Naive thymus-derived CD4-positive, alpha-beta T cell (primary cell): Measurements from ENCODE around the gene DSPP. TPM values are rescaled to one million over a fixed set of nuclear protein-coding genes. Genes with fewer than 3 reads are reported as not detected.

ENCODE experiments used
- ATAC-seq: fragments of 150-1000 bp; cut with Tn5 transposase; 2 replicates; pipeline ENCODE4 v1.10.0; 2021; ENCODE audit warnings: mild to moderate bottlenecking, moderate library complexity
- CTCF ChIA-PET: fragments of 350-600 bp; sonication (Branson Sonifier 250); formaldehyde crosslinking; loops from one replicate; lab custom pipeline; 2021; ENCODE audit warnings: antibody characterized with exemption; lab: Charles Lee
- POLR2A ChIA-PET: fragments of 350-600 bp; sonication (Branson Sonifier 250); formaldehyde crosslinking; loops from one replicate; lab custom pipeline; 2021; ENCODE audit warnings: antibody characterized with exemption, inconsistent platforms; lab: Charles Lee
- DNase-seq, 9 donors: peaks; one replicate each; pipeline versions ENCODE4 v3.0.0 to v3.0.0-alpha.2; 2020 to 2022; ENCODE audit warnings: mixed read lengths in 1 of 9
- H3K27ac ChIP-seq: one replicate; pipeline ENCODE4 v1.7.0; 2013; ENCODE audit warnings: mild to moderate bottlenecking, low read depth, low read length, moderate library complexity
- H3K27me3 ChIP-seq, 2 donors: one replicate each; pipeline ENCODE4 v1.7.0; 2013; ENCODE audit warnings: low read length in 2 of 2, mild to moderate bottlenecking in 2 of 2, moderate library complexity in 2 of 2; ENCODE audit not compliant: control insufficient read depth in 2 of 2, insufficient read depth in 2 of 2
- H3K36me3 ChIP-seq, 3 experiments: 1 replicate in 2 of 3; 2 replicates in 1 of 3; pipeline ENCODE4 v1.7.0; 2013; ENCODE audit warnings: low read length in 3 of 3, mild to moderate bottlenecking in 3 of 3, moderate library complexity in 1 of 3; ENCODE audit not compliant: insufficient read depth in 3 of 3, control insufficient read depth in 2 of 3
- H3K4me1 ChIP-seq, 2 donors: one replicate each; pipeline ENCODE4 v1.7.0; 2013; ENCODE audit warnings: low read length in 2 of 2, mild to moderate bottlenecking in 2 of 2, moderate library complexity in 1 of 2; ENCODE audit not compliant: control insufficient read depth in 2 of 2, insufficient read depth in 2 of 2
- H3K4me3 ChIP-seq: 2 replicates; pipeline ENCODE4 v1.7.0; 2013; ENCODE audit warnings: mild to moderate bottlenecking, low read length
- H3K9me3 ChIP-seq, 3 experiments: 1 replicate in 2 of 3; 2 replicates in 1 of 3; pipeline ENCODE4 v1.7.0; 2013; ENCODE audit warnings: low read length in 3 of 3; ENCODE audit not compliant: control insufficient read depth in 2 of 3
- H3K27ac Mint-ChIP-seq, 9 donors: one replicate each; pipeline ENCODE4 v1.8.0; 2020 to 2022; ENCODE audit warnings: mixed read lengths in 9 of 9, mild to moderate bottlenecking in 8 of 9, moderate library complexity in 5 of 9, inconsistent platforms in 2 of 9
- H3K27me3 Mint-ChIP-seq, 5 donors: one replicate each; pipeline ENCODE4 v1.8.0; 2021 to 2022; ENCODE audit warnings: mixed read lengths in 5 of 5, mild to moderate bottlenecking in 1 of 5
- H3K36me3 Mint-ChIP-seq, 5 donors: one replicate each; pipeline ENCODE4 v1.8.0; 2020 to 2022; ENCODE audit warnings: mixed read lengths in 5 of 5, mild to moderate bottlenecking in 3 of 5, inconsistent platforms in 1 of 5
- H3K4me1 Mint-ChIP-seq, 7 donors: one replicate each; pipeline ENCODE4 v1.8.0; 2020 to 2022; ENCODE audit warnings: mixed read lengths in 7 of 7, mild to moderate bottlenecking in 3 of 7, inconsistent platforms in 1 of 7
- H3K4me3 Mint-ChIP-seq, 10 donors: one replicate each; pipeline ENCODE4 v1.8.0; 2020 to 2022; ENCODE audit warnings: mild to moderate bottlenecking in 10 of 10, mixed read lengths in 10 of 10, moderate library complexity in 6 of 10, inconsistent platforms in 2 of 10
- H3K9me3 Mint-ChIP-seq, 11 donors: one replicate each; pipeline ENCODE4 v1.8.0; 2020 to 2022; ENCODE audit warnings: mixed read lengths in 11 of 11, mild to moderate bottlenecking in 4 of 11, inconsistent platforms in 1 of 11, moderate library complexity in 1 of 11
- intact Hi-C, 2 donors: fragments of 100-400 bp; cut with micrococcal nuclease; formaldehyde crosslinking; loops; one replicate each; pipeline ENCODE4 v1.15.1; 2023
- polyA plus RNA-seq, 2 donors: library from polyadenylated mRNA; unstranded; fragments of 300-500 nt; fragmentation: Illumina TruSeq; gene quantifications; one replicate each; pipeline ENCODE4 v1.2.3, GENCODE V29; 2021
- total RNA-seq, 6 experiments: library from RNA in 5 of 6; stranded (reverse) in 5 of 6; gene quantifications; 1 replicate in 5 of 6; 2 replicates in 1 of 6; pipeline ENCODE4 v1.2.3 and lab custom pipeline; 2021 to 2026

Gene DSPP
- total and polyA plus RNA-seq, 7 experiments from 2014 or later, result not detected

DNA sequence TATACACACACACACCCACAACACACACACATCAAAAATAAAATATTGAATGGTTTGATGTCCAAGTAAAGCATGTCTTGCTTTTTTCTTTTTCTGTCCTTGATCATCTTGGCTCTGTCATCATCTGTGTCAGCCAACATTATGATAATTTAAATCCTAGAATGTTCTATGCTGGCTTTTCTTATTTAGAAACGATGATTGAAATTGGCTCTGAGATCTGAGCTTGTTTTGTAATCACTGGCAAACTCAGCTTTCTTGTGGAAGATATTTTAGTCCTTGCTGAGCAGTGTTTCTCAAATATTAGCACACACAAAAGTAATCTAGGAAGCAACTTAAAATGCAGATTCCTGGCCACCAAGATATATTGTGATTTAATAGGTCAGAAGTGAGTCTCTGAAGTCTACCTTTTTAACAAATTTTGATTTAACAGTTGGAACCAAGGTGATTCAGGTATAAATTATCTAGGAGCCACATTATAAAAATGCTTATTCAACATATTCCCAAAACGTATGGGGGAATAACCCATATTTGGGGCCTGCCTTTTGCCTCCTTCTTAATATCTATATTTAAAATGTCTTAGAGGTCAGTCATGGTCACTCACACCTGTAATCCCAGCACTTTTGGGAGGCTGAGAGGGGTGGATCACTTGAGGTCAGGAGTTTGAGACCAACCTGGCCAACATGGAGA is 24.0 kb upstream of the DSPP start:
- H3K4me3 Mint-ChIP-seq, result no peak overlapping the region
- H3K36me3 ChIP-seq, result no peaks in the 10 kb centered on the region
- peaks cover 0 to 3% (median 0%) of the 10 kb centered on the region in 11 donors for H3K9me3 Mint-ChIP-seq

DNA sequence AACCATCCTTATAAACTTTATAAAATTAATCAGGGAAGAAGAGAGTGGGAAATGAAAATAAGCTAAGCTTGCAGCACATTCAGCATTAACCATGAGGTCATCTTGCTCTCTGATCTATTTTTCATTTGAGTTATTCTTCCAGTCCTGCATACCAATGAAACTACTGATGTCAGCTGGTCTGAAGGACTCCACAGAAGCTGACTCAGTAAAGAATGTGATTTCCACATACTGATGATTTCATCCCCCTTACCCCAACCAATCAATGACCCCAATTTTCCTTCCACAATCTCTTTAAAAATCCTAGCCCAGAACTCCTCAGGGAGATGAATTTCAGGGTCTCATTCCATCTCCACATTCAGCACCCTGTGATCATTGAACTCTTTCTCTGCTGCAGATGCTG is 18.8 kb upstream of the DSPP start:
- Mint-ChIP-seq H3K27me3 (peaks cover 0 to 17% (median 0%) of the 10 kb centered on the region in 5 donors), H3K9me3 (peaks cover 0 to 7% (median 0%) of the 10 kb centered on the region in 11 donors), H3K4me3 (no peak overlapping the region), H3K4me1 (no peaks in the 10 kb centered on the region), H3K36me3 (no peaks in the 10 kb centered on the region), H3K27ac (no peak overlapping the region)
- ChIA-PET POLR2A (no interaction called here), CTCF (no interaction called here)
- intact Hi-C loops, result no loop called here
- no peak for DNase-seq
- H3K9me3 ChIP-seq, result no peaks in the 10 kb centered on the region
- no peaks in the 10 kb centered on the region for H3K36me3 ChIP-seq
- H3K4me1 ChIP-seq, result no peaks in the 10 kb centered on the region
- H3K27ac ChIP-seq, result no peak overlapping the region
- H3K27me3 ChIP-seq, result no peaks in the 10 kb centered on the region
- no peak overlapping the region for H3K4me3 ChIP-seq
- ATAC-seq, result no peak

More for the DNA sequence above, 24.0 kb upstream of the DSPP start:
- Mint-ChIP-seq H3K4me1 (no peaks in the 10 kb centered on the region), H3K27me3 (peaks cover 0 to 21% (median 6%) of the 10 kb centered on the region in 5 donors), H3K27ac (no peak overlapping the region), H3K36me3 (no peaks in the 10 kb centered on the region)
- Histone ChIP-seq H3K27me3 (no peaks in the 10 kb centered on the region), H3K27ac (no peak overlapping the region), H3K4me3 (no peak overlapping the region), H3K4me1 (no peaks in the 10 kb centered on the region), H3K9me3 (no peaks in the 10 kb centered on the region)
- DNase-seq, result no peak
- ChIA-PET CTCF (no interaction called here), POLR2A (no interaction called here)
- no peak for ATAC-seq
- intact Hi-C loops, result no loop called here

DNA sequence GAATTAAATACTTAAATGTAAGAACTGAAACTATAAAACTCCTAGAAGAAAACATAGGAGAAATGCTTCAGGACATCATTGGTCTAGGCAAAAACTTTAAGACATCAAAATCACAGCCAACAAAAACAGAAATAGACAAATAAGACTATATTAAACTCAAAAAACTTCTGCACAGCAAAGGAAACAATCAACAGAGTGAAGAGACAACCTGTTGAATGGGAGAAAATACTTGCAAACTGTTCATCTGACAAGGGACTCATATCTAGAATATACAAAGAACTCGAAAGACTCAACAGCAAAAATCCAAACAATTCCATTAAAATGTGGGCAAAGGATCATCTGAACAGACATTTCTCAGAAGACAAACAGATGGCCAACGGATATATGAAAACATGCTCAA is 16.2 kb upstream of the DSPP start:
- intact Hi-C loops, result no loop called here
- Mint-ChIP-seq H3K9me3 (peaks cover 0 to 7% (median 0%) of the 10 kb centered on the region in 11 donors), H3K4me3 (no peak overlapping the region), H3K27me3 (peaks cover 0 to 17% (median 4%) of the 10 kb centered on the region in 5 donors), H3K27ac (no peak overlapping the region), H3K4me1 (no peaks in the 10 kb centered on the region), H3K36me3 (no peaks in the 10 kb centered on the region)
- no peaks in the 10 kb centered on the region for H3K36me3 ChIP-seq
- DNase-seq, result no peak
- H3K4me1 ChIP-seq, result no peaks in the 10 kb centered on the region
- no peak overlapping the region for H3K4me3 ChIP-seq
- ATAC-seq, result no peak
- H3K9me3 ChIP-seq, result no peaks in the 10 kb centered on the region
- POLR2A ChIA-PET, result no interaction called here
- no peak overlapping the region for H3K27ac ChIP-seq
- H3K27me3 ChIP-seq, result no peaks in the 10 kb centered on the region
- CTCF ChIA-PET, result no interaction called here

DNA sequence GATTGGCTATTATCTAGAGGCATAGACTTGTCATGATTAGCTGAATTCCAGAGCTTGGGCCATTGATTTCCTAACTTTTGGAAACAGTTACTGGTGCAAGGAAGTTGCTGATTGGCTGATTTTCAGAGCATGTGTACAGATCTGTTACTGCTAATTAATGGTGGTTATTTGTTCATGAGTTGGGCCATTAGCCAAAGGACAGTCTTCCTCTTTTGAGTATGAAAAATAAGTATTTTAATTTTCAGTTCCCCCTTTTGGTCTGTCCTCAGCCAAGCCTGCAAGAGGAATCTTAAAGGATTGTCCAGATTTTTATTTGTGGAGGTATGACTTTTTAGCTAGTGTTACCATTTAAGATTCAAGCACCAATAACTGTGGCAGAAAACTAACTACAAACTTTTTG is 7.0 kb upstream of the DSPP start:
- no peaks in the 10 kb centered on the region for H3K27me3 ChIP-seq
- no peaks in the 10 kb centered on the region for H3K36me3 ChIP-seq
- DNase-seq, result no peak
- CTCF ChIA-PET, result no interaction called here
- H3K27ac ChIP-seq, result no peak overlapping the region
- H3K9me3 Mint-ChIP-seq, result peaks cover 0 to 8% (median 0%) of the 10 kb centered on the region in 11 donors
- H3K27ac Mint-ChIP-seq, result no peak overlapping the region
- intact Hi-C loops, result no loop called here
- no peaks in the 10 kb centered on the region for H3K4me1 ChIP-seq
- H3K4me1 Mint-ChIP-seq, result no peaks in the 10 kb centered on the region
- no peaks in the 10 kb centered on the region for H3K36me3 Mint-ChIP-seq
- H3K4me3 ChIP-seq, result no peak overlapping the region
- no peak overlapping the region for H3K4me3 Mint-ChIP-seq
- no peaks in the 10 kb centered on the region for H3K9me3 ChIP-seq
- no peak for ATAC-seq
- H3K27me3 Mint-ChIP-seq, result peaks cover 8 to 19% (median 12%) of the 10 kb centered on the region in 5 donors
- POLR2A ChIA-PET, result no interaction called here

DNA sequence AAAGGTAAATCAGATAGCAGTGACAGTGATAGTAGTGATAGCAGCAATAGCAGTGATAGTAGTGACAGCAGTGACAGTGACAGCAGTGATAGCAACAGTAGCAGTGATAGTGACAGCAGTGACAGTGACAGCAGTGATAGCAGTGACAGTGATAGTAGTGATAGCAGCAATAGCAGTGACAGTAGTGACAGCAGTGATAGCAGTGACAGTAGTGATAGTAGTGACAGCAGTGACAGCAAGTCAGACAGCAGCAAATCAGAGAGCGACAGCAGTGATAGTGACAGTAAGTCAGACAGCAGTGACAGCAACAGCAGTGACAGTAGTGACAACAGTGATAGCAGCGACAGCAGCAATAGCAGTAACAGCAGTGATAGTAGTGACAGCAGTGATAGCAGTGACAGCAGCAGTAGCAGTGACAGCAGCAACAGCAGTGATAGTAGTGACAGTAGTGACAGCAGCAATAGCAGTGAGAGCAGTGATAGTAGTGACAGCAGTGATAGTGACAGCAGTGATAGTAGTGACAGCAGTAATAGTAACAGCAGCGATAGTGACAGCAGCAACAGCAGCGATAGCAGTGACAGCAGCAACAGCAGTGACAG is 6.1 kb downstream of the DSPP start:
- H3K4me3 ChIP-seq, result no peak overlapping the region
- H3K4me3 Mint-ChIP-seq, result no peak overlapping the region
- DNase-seq, result no peak
- no peaks in the 10 kb centered on the region for H3K36me3 ChIP-seq
- no peaks in the 10 kb centered on the region for H3K4me1 ChIP-seq
- H3K36me3 Mint-ChIP-seq, result no peaks in the 10 kb centered on the region
- H3K27me3 Mint-ChIP-seq, result peaks cover 0 to 21% (median 12%) of the 10 kb centered on the region in 5 donors
- H3K27me3 ChIP-seq, result no peaks in the 10 kb centered on the region
- POLR2A ChIA-PET, result no interaction called here
- CTCF ChIA-PET, result no interaction called here
- no peak overlapping the region for H3K27ac ChIP-seq
- H3K9me3 ChIP-seq, result no peaks in the 10 kb centered on the region
- ATAC-seq, result no peak
- no peaks in the 10 kb centered on the region for H3K9me3 Mint-ChIP-seq
- no peaks in the 10 kb centered on the region for H3K4me1 Mint-ChIP-seq
- no peak overlapping the region for H3K27ac Mint-ChIP-seq
- intact Hi-C loops, result no loop called here

DNA sequence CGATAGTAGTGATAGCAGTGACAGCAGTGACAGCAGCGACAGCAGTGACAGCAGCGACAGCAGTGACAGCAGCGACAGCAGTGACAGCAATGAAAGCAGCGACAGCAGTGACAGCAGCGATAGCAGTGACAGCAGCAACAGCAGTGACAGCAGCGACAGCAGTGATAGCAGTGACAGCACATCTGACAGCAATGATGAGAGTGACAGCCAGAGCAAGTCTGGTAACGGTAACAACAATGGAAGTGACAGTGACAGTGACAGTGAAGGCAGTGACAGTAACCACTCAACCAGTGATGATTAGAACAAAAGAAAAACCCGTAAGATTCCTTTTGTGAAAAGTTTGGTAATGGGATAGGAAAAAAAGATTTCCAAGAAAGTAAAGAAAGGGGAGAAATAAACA is 7.9 kb downstream of the DSPP start:
- H3K27ac ChIP-seq, result no peak overlapping the region
- Mint-ChIP-seq H3K4me3 (no peak overlapping the region), H3K27me3 (peaks cover 0 to 23% (median 4%) of the 10 kb centered on the region in 5 donors), H3K36me3 (no peaks in the 10 kb centered on the region), H3K27ac (no peak overlapping the region), H3K4me1 (no peaks in the 10 kb centered on the region), H3K9me3 (no peaks in the 10 kb centered on the region)
- H3K4me3 ChIP-seq, result no peak overlapping the region
- H3K27me3 ChIP-seq, result no peaks in the 10 kb centered on the region
- H3K9me3 ChIP-seq, result no peaks in the 10 kb centered on the region
- DNase-seq (no peak), ATAC-seq (no peak)
- intact Hi-C loops, result no loop called here
- H3K36me3 ChIP-seq, result no peaks in the 10 kb centered on the region
- no peaks in the 10 kb centered on the region for H3K4me1 ChIP-seq
- ChIA-PET POLR2A (no interaction called here), CTCF (no interaction called here)

DNA sequence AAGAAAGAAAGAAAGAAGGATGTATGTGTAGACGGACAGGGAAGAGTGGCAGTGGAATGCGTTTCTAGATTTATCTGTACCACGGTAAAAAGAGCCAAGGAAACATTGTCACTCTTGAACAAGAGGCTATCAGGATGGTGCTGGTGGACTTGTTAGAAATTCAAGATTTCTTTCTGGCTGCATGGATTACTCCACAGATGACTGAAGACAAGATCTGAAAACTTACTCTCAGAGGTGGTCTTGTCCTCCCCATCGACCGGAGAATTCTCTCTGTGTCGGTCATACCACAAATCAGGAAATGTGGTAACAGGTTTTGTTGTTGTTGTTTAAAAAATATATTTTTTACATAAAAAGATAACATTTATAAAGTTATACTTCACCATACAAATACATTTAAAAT is 11.8 kb downstream of the DSPP start:
- POLR2A ChIA-PET, result no interaction called here

More for the DNA sequence above, 11.8 kb downstream of the DSPP start:
- Mint-ChIP-seq H3K4me3 (no peak overlapping the region), H3K27ac (no peak overlapping the region), H3K36me3 (no peaks in the 10 kb centered on the region), H3K27me3 (peaks cover 2 to 31% (median 8%) of the 10 kb centered on the region in 5 donors), H3K4me1 (no peaks in the 10 kb centered on the region), H3K9me3 (no peaks in the 10 kb centered on the region)
- intact Hi-C loops, result no loop called here
- Histone ChIP-seq H3K4me1 (no peaks in the 10 kb centered on the region), H3K27me3 (no peaks in the 10 kb centered on the region), H3K36me3 (no peaks in the 10 kb centered on the region), H3K4me3 (no peak overlapping the region), H3K9me3 (no peaks in the 10 kb centered on the region), H3K27ac (no peak overlapping the region)
- DNase-seq, result no peak
- CTCF ChIA-PET, result no interaction called here
- ATAC-seq, result no peak
